Right forelimb (tissue), 1 donor: ENCODE results near the gene SCAMP1.

Experiments
- DNase-seq: peaks from one replicate; pipeline ENCODE4 v3.0.0-alpha.2; 2018

The SCAMP1 gene

DNA sequence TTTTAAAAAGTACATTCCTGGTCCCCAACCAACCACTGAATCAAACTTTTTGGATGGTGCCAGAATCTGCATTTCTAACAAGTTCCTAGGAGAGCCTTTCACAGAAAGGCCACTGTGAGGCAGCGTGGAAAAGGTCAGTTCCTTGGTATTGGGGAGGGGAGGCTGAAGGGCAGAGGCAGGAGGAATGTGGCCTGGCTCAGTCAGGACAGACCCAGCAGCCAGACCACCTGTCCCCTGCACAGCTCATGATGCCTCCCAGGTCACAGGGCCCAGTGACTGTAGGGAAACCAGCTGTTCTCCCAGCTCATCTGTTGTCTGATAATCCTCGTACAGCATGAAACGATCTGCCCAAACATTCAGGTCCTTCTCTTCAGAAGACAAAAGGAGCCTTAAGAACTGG is 155.3 kb downstream of the SCAMP1 start:
- no peak for DNase-seq

DNA sequence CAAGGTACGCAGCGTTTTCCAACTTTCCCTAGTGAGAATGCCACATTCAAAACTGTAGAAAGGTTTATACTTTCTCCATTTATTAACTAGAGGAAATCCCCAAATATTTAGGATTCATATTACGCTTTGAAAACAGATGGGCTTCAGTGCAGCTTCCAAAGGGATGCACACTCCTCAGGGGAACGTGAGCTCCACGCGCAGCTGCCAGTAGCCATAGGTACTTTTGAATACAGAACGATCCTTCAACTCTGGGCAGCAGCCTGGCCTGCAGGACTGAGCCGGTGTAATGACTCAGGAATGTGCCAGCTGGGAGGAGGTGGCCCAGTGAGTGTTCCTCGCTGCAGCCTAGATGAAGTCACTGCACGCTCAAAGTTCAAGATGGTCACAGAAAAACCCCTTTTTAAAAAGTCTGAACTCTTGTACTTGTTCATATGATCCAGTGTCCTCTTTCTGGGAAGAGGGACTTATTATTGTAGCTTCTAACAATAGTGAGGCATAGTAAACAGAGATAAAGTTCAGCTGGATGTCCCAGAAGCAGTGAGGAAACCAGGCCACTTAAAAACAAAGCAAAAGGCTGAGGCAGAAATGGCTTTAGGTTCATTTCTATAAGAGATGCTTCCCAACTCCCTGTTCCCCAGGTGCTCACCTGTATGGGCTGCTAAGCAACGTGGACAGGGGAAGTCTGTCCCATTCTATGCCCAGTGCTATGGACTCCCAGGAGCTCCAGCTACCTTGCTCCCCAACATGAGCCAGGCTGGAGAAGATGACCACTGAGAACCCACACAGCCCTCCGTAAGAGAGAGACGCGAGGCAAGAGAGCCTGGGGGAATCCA is 158.2 kb downstream of the SCAMP1 start:
- DNase-seq, result no peak

DNA sequence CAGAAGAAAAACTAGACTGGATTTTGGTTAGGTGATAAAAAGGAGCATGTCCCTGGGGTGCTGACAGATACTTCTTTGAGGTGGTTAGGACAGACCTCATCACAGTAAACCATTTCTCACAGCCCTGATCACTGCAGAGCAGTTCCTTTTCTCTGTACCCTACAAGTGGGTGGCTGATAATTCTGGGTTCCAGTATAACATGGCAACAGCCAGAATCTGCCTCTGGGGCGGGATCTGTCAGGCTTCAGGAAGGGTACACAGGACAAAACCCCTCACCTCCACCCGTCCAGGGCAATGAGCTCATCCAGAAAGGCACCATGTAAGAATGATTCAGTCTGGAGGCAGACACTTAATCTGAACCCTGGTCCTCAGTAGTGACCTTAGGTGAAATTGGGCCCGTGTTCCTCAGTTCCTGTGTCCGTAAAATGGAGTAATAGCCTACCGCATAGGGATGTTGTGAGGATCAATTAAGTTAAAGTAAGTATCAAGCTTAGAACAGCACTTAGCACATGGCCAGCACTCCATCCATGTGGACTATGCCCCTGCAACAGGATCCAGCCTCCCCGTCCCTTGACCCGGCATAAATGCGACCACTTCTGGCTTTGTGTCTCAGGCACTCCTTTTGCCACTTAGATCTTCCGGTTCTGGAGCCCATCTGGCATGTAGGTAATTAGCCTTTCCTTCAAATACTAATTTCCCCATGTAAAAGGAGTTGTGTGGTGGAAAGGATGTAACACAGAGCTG is 159.0 kb downstream of the SCAMP1 start:
- DNase-seq, result no peak

DNA sequence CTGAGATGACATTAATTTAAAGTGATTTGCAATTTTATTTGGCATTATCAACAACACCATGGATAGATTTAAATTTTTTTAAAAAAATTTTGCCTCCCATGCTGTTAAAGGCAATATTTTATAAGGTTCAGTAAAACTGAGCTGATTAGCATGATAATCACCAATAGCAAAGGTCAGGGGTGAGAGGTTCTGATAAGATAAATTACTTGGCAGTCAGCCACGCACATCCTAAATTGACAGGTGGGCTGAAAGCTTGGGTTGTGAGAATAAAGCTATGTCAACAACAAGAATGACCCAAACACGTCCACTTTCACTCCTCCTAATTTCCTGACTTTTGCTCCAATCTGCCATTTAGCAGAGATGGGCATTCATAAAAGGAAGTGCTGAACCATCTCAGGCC is 161.0 kb downstream of the SCAMP1 start:
- no peak for DNase-seq

DNA sequence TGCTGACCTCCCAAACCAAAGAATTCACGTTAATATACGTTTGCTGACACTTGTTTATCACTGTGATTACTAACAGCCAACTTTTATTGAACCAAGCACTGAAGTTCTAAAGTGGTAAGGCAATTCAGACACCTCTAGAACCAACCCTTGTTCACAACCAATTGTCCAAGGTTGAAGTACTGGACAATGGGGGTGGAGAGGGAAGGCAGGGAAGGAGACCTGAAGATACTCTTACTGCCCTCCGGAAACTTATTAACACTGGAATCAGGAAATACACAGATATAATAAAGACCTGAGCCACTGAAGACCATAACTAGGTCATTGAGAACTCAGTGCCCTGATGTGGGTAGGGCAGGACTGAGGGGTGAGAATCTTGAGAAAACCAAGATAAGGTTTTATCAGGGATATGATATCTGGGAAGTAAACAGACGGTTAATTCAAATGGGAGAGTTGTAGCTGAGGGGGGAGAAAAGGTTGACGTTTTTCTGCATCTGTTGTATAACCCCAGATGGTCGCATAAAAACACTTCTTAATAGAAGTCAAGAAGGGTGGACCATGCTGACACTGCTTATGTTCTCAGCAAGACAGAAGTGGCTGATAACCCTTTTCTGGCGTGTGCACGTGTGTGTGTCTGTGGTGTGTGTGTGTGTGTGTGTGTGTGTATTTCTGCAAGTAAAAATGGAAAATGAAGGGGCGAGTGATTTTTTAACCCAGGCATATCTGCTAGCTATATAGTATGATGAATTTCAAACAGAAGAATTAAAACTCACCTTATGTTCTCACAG is 162.3 kb downstream of the SCAMP1 start:
- no peak for DNase-seq

DNA sequence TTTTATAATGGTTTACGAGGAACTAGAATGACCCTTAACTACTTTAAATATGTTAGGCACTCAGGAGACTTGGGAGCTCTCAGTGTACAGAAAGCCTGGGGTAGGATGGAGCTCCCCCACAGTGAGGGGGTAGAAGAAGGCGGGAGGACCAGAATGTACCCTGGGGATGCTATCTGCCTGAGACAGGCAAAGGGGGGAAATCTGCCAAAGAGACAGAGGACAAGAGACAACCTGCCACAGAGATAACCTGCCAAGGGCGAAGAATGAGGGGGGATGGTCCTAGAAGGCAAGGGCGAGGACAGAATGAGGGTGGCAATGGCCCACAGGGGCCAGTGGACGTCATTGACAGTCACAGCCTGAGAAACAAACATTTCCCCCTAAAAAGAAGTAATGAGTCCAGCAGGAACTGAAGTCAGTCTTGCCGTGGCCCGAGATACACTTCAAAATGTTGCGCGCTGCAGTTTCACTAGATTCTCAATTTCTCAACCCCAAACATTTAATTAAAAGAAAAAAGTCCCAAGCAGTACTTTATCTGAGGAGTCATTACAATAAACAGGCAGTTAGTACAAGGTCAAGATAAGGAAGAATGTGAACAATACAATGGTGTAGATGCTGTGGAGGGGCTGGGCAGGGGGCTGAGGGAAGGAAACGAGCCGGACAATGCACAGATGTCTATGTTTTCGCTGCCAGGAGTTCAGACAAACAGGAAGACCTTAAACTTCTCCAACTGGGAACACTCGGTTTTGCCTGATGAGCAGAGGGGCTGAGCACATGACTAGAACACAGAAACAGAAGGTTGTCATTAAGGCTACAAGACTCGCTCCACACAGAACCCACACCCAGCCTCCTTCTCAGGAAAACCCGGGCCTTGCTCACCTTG is 163.1 kb downstream of the SCAMP1 start:
- no peak for DNase-seq

DNA sequence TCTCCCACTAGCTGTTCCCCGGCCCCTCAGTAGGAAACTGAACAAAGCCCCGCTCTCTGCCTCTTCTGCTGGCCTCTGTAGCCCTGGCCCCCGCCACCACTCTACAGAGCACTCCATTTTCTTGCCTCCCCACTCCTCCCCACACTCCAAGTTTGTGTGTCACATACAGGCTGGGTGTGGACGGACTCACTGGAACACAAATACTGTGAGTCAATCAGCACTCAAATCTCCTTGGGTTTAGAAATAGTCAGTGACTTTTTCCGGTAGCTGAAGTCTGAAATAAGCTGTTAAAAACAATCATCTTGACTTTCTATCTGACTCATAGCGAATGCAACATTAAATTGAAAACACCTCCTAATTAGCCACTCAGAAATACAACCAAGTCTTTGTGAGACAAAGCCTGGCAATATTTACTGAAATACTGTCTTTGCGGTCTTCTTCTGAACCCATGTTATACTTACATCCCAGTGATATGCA is 165.7 kb downstream of the SCAMP1 start:
- no peak for DNase-seq

DNA sequence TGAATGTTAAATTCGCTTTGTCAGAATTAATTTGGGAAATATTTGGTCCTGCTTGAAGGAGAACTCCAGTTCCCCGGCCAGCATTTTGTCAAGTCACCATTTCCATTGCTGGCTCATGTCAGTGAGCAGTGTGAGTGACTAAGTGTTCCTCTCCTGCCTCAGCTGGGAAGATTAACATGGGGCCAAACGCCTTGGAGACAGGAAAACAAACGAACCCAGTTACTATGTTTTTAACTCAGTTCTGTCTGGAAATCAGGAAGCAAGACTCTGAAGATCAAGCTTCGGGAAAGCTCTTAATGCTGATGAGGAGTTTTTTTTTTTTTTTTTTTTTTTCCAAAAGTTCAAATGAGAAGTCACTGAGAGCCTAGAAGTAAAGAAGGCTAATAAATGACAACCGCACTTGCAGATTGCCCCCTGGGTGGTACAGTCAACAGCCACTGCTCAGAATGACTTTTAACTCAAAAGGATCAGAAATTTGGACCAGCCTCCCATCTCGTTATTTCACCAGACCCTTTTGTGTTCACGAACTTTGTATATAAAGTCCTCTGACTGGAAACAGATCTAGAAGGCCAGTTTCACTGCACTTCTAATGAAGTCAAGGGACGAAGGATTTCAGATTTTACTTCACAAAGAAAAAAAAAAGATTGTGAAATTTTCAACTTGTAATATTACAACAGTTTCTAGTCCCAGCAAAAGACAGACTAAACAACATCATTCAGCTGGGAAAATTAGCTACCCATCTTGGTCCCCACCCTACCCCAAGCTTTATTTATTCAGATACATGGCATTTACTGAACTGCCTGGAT is 166.8 kb downstream of the SCAMP1 start:
- no peak for DNase-seq

DNA sequence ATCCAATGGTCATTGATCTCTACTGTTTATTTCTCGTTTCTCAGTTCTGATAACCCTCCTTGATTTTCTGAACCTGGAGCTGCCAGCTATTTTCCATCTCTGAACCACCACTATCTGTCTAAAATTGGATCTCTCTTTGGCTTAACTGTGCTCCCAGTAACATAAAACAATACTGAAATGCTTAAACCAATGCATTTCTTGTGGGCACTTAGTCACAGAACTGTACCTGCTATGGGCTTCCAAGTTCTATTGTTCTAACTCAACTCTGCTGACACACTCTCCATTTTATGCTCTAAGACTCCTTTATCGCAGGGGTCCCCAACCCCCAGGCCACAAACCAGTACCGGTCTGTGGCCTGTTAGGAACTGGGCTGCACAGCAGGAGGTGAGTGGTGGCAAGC is 167.5 kb downstream of the SCAMP1 start:
- no peak for DNase-seq
